ENCODE data around the gene XPO6. TPM values are rescaled to one million over a fixed set of nuclear protein-coding genes. Genes with fewer than 3 reads are reported as not detected.

Gene XPO6
- total RNA-seq: 100 to 1,000 TPM; 233 to 321 (median 240) TPM
- total RNA-seq (2013): 218 TPM

- no peaks in the 10 kb centered on the region for H3K27me3 ChIP-seq (ENCODE audit: control insufficient read depth, insufficient read depth, low read length)
- ATAC-seq: peak; percentile 87 to 98 (median 89)
- peak within 1 kb of the TSS; percentile 84 to 89 for H3K27ac Mint-ChIP-seq
- H3K4me3 ChIP-seq (ENCODE audit: low read length): peak within 1 kb of the TSS; percentile 79
- H3K27ac ChIP-seq (ENCODE audit: low read length): peak within 1 kb of the TSS; percentile 78
- peak within 1 kb of the TSS; percentile 94 for H3K4me3 Mint-ChIP-seq
- no peaks in the 10 kb centered on the region for H3K27me3 Mint-ChIP-seq (ENCODE audit: low read depth in 2 of 2)
- H3K36me3 ChIP-seq (ENCODE audit: control insufficient read depth, insufficient read depth, low read length): peaks cover 14% of the 10 kb centered on the region
- 3% methylated on average over 75 of the region's 76 CpGs for WGBS (ENCODE audit: insufficient coverage)
- H3K9me3 Mint-ChIP-seq: peaks cover 0 to 2% of the 10 kb centered on the region in 2 donors
- H3K36me3 Mint-ChIP-seq: peaks cover 6% of the 10 kb centered on the region
- TF ChIP-seq CTCF (IDR thresholded peaks at IDR 0.05): no peak
- DNase-seq: peak; percentile 98 to 99
- peaks cover 32% of the 10 kb centered on the region for H3K4me1 ChIP-seq (ENCODE audit: control insufficient read depth, insufficient read depth, low read length)
- no peaks in the 10 kb centered on the region for H3K9me3 ChIP-seq (ENCODE audit: control insufficient read depth, insufficient read depth, low read length)
- H3K4me1 Mint-ChIP-seq: peaks cover 41% of the 10 kb centered on the region in 2 donors
- intact Hi-C loops (cut with micrococcal nuclease): loop anchor here (1.0 to 5.0 kb wide), 3 partner anchors 25 to 80 kb away; partner anchors contain the start of gene SBK1
These were observed at the start of gene XPO6 for GRCh38 chr16:28211758-28212531. Gene XPO6 (minus strand): TSS chr16:28211965. CDS start chr16:28211368, 597 bp downstream.

GRCh38 chr16:28260193-28260592 lies 48.4 kb upstream of the XPO6 start:
- 93% methylated on average over 1 of the region's 1 CpG for WGBS (ENCODE audit: insufficient coverage)
- H3K9me3 Mint-ChIP-seq: no peaks in the 10 kb centered on the region

GRCh38 chr16:28259781-28260150 lies 48.0 kb upstream of the XPO6 start:
- 78% methylated on average over 7 of the region's 7 CpGs for WGBS (ENCODE audit: insufficient coverage)
- Histone ChIP-seq H3K27ac (ENCODE audit: low read length) (no peak overlapping the region), H3K36me3 (ENCODE audit: control insufficient read depth, insufficient read depth, low read length) (no peaks in the 10 kb centered on the region), H3K27me3 (ENCODE audit: control insufficient read depth, insufficient read depth, low read length) (peaks cover 5% of the 10 kb centered on the region), H3K4me3 (ENCODE audit: low read length) (no peak overlapping the region), H3K4me1 (ENCODE audit: control insufficient read depth, insufficient read depth, low read length) (peaks cover 41% of the 10 kb centered on the region), H3K9me3 (ENCODE audit: control insufficient read depth, insufficient read depth, low read length) (no peaks in the 10 kb centered on the region)
- Mint-ChIP-seq H3K27me3 (ENCODE audit: low read depth in 2 of 2) (peaks cover 12 to 19% of the 10 kb centered on the region in 2 donors), H3K4me1 (peaks cover 8 to 10% of the 10 kb centered on the region in 2 donors), H3K36me3 (no peaks in the 10 kb centered on the region), H3K27ac (peak overlapping the region in 1 of 2 donors; percentile 66), H3K9me3 (no peaks in the 10 kb centered on the region), H3K4me3 (peak overlapping the region; percentile 13)
- intact Hi-C loops (cut with micrococcal nuclease): no loop called here
- DNase-seq: no peak
- no peak for TF ChIP-seq CTCF (IDR thresholded peaks at IDR 0.05)
- ATAC-seq: no peak

More at GRCh38 chr16:28260193-28260592, 48.4 kb upstream of the XPO6 start:
- Histone ChIP-seq H3K9me3 (ENCODE audit: control insufficient read depth, insufficient read depth, low read length) (no peaks in the 10 kb centered on the region), H3K27me3 (ENCODE audit: control insufficient read depth, insufficient read depth, low read length) (peaks cover 5% of the 10 kb centered on the region), H3K4me1 (ENCODE audit: control insufficient read depth, insufficient read depth, low read length) (peaks cover 41% of the 10 kb centered on the region), H3K27ac (ENCODE audit: low read length) (no peak overlapping the region), H3K36me3 (ENCODE audit: control insufficient read depth, insufficient read depth, low read length) (no peaks in the 10 kb centered on the region), H3K4me3 (ENCODE audit: low read length) (no peak overlapping the region)
- DNase-seq: no peak
- TF ChIP-seq CTCF (IDR thresholded peaks at IDR 0.05): no peak
- Mint-ChIP-seq H3K27ac (no peak overlapping the region), H3K36me3 (no peaks in the 10 kb centered on the region), H3K27me3 (ENCODE audit: low read depth in 2 of 2) (peaks cover 12 to 20% of the 10 kb centered on the region in 2 donors), H3K4me1 (peaks cover 8 to 10% of the 10 kb centered on the region in 2 donors), H3K4me3 (no peak overlapping the region)
- no peak for ATAC-seq
- intact Hi-C loops (cut with micrococcal nuclease): no loop called here
